Spinal cord (tissue), 10 donors: ENCODE data around the gene CABP7. TPM values are rescaled to one million over a fixed set of nuclear protein-coding genes. Genes with fewer than 3 reads are reported as not detected.

Experiments
- DNase-seq, 6 donors: peaks; one replicate each; pipeline versions ENCODE4 v3.0.0 to v3.0.0-alpha.2; 2013 to 2015; ENCODE audit warnings: low spot score in 6 of 6, low read depth in 4 of 6
- H3K27ac ChIP-seq: one replicate; pipeline ENCODE4 v1.5.1; 2013; ENCODE audit warnings: low read depth, low read length, control low read depth
- H3K27me3 ChIP-seq: one replicate; pipeline ENCODE4 v1.6.1; 2013; ENCODE audit warnings: low read length; ENCODE audit not compliant: control insufficient read depth, insufficient read depth
- H3K36me3 ChIP-seq: one replicate; pipeline ENCODE4 v1.6.1; 2013; ENCODE audit warnings: low read length; ENCODE audit not compliant: control insufficient read depth, insufficient read depth
- H3K4me1 ChIP-seq: one replicate; pipeline ENCODE4 v1.6.1; 2013; ENCODE audit warnings: low read length; ENCODE audit not compliant: control insufficient read depth, insufficient read depth
- H3K4me3 ChIP-seq: one replicate; pipeline ENCODE4 v1.5.1; 2013; ENCODE audit warnings: low read depth, low read length, control low read depth
- H3K9me3 ChIP-seq: one replicate; pipeline ENCODE4 v1.6.1; 2013; ENCODE audit warnings: low read length; ENCODE audit not compliant: control insufficient read depth, insufficient read depth
- WGBS: methylation state at CpG from one replicate; pipeline ENCODE4 v1.1.5; 2013; ENCODE audit warnings: missing lambda C conversion rate; ENCODE audit not compliant: insufficient coverage; 5-methylcytosine and 5-hydroxymethylcytosine counted together
- long read RNA-seq, 4 donors: transcript quantifications; one replicate each; lab custom pipeline, GENCODE V29; 2026
- polyA plus RNA-seq, 2 donors: library from polyadenylated mRNA; unstranded; fragments of 120-200 nt; gene quantifications; one replicate each; pipeline ENCODE4 v1.2.1, GENCODE V29; 2013; ENCODE audit not compliant: insufficient read length in 2 of 2
- total RNA-seq, 2 donors: library from RNA; depleted of rRNA in 1 of 2; stranded (reverse); fragments of 120-200 nt in 1 of 2; fragments of >200 nt in 1 of 2; gene quantifications; one replicate each; pipeline versions ENCODE4 v1.2.3 to v1.2.4, GENCODE V29; 2013 to 2014
- donor health status: healthy.

Gene CABP7
- total RNA-seq (10 to 100 TPM in 1 of 2 donors, 1 to 10 TPM in 1; 8.2 to 17.9 TPM), polyA plus RNA-seq (10 to 100 TPM; 32.1 to 34.9 TPM)
- long read RNA-seq, donor 1, transcript CABP7-201 (5 exons, 3,259 nt): major isoform, 20 of 20 reads
- long read RNA-seq, donor 1, partial matches to known transcripts: 0 of 20 reads
- long read RNA-seq, donor 1, other reads (novel, unspliced or antisense): 0 of 20 reads
- long read RNA-seq, donor 2, transcript CABP7-201 (5 exons, 3,259 nt): major isoform, 6 of 18 reads
- long read RNA-seq, donor 2, partial matches to known transcripts: 0 of 18 reads
- long read RNA-seq, donor 2, other reads (novel, unspliced or antisense): 12 of 18 reads
- long read RNA-seq, donor 3, partial matches to known transcripts: 0 of 4 reads
- long read RNA-seq, donor 3, other reads (novel, unspliced or antisense): 0 of 4 reads
- long read RNA-seq, donor 4, partial matches to known transcripts: 119 of 152 reads
- long read RNA-seq, donor 4, other reads (novel, unspliced or antisense): 33 of 152 reads

DNA sequence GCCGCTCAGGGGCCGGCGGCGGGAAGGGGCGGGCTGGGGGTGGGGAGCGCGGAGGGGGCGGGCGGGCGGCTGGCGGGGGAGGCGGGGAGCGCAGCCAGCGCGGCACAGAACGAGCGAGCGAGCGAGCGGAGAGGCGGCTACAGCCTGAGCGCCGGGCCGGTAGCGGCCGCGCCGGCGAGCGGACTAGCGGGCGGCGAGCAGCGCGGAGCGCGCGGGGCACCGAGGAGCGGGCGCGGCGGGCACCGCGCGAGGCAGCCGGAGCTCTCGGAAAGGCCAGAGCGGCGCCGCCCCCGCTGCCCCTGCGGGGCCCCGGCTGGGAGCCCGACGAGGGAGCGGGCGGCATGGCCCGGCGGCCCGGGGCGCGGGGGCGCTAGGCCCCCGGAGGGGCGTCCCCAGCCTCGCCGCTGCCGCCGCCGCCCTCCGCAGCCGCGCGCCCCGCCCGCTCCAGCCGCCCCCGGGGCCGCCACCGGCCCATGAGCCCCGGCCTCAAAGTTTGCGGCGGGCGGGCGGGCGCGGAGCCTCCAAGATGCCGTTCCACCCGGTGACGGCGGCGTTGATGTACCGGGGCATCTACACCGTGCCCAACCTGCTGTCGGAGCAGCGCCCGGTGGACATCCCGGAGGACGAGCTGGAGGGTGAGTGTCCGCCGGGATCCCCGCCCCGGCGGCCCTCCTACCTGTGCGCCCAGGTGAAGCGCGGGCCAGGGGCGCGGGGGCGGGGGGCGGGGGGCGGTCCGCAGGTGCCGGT is at the start of gene CABP7:
Gene CABP7, plus strand, starts transcription at position 105 of the 747 bp plus-strand sequence. Its CDS starts 422 bp downstream, at position 527.
- under 1% methylated on average over 104 of the region's 115 CpGs for WGBS
- no peak for DNase-seq
- Histone ChIP-seq H3K9me3 (no peaks in the 10 kb centered on the region), H3K27ac (no peak within 1 kb of the TSS), H3K4me3 (peak within 1 kb of the TSS; percentile 21), H3K4me1 (peaks cover 63% of the 10 kb centered on the region), H3K36me3 (peaks cover 11% of the 10 kb centered on the region), H3K27me3 (peaks cover 11% of the 10 kb centered on the region)

DNA sequence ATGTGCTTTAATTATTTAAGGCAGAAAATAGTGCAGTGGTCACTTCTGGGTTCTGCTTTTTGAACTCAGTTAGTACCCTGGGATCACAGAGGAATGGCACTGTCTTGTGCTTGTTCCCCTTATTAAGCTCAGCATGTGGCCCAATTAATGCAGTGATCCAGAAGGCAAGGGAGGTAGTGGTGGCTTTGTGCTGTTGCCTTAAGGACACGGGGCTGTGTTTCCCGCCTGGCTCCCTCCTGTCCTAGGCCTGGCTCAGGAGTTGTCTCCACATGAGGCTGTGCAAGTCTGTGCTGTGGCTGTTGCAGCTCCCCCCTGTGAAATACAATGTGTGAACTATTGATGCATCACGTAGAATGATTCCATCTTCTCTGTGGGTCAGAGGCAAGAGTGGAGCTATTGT is 49.2 kb upstream of the CABP7 start:
- H3K36me3 ChIP-seq: peaks cover 58% of the 10 kb centered on the region

GRCh38 chr22:29673361-29674066 is 46.3 kb upstream of the CABP7 start:
- H3K4me1 ChIP-seq: no peaks in the 10 kb centered on the region
- H3K4me3 ChIP-seq: no peak overlapping the region
- no peaks in the 10 kb centered on the region for H3K27me3 ChIP-seq
- 91% methylated on average over 14 of the region's 14 CpGs for WGBS
- no peaks in the 10 kb centered on the region for H3K9me3 ChIP-seq
- no peak overlapping the region for H3K27ac ChIP-seq
- no peak for DNase-seq
- H3K36me3 ChIP-seq: peaks cover 76% of the 10 kb centered on the region

More for the DNA sequence above, 49.2 kb upstream of the CABP7 start:
- Histone ChIP-seq H3K27me3 (no peaks in the 10 kb centered on the region), H3K4me3 (no peak overlapping the region), H3K27ac (no peak overlapping the region), H3K4me1 (no peaks in the 10 kb centered on the region), H3K9me3 (no peaks in the 10 kb centered on the region)
- peak in 1 of 6 donors; percentile 67 for DNase-seq
- WGBS: 26% methylated on average over 3 of the region's 3 CpGs

GRCh38 chr22:29674121-29674520 is 45.7 kb upstream of the CABP7 start:
- 96% methylated on average over 8 of the region's 8 CpGs for WGBS
- Histone ChIP-seq H3K9me3 (no peaks in the 10 kb centered on the region), H3K4me1 (no peaks in the 10 kb centered on the region), H3K36me3 (peaks cover 75% of the 10 kb centered on the region), H3K27ac (no peak overlapping the region), H3K27me3 (no peaks in the 10 kb centered on the region), H3K4me3 (no peak overlapping the region)
- no peak for DNase-seq

DNA sequence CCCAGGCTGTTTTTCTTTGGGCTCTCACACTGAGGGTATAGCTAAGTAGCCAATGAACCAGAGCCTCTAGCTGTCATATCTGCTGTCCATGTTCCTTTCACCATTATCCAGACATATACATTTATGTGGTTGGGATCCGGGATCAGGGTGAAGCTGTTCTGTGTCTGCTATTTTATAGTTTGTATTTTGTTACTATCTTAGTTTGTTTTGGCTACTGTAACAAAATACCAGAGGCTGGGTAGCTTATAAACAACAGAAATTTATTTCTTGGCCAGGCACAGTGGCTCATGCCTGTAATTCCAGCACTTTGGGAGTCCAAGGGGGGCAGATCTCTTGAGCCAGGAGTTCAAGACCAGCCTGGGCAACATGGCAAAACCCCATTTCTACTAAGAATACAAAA is 40.5 kb upstream of the CABP7 start:
- H3K9me3 ChIP-seq: no peaks in the 10 kb centered on the region
- no peaks in the 10 kb centered on the region for H3K27me3 ChIP-seq
- no peak for DNase-seq
- H3K4me1 ChIP-seq: no peaks in the 10 kb centered on the region
- WGBS: no CpG with 5 or more reads among the region's 1 CpG
- peaks cover 75% of the 10 kb centered on the region for H3K36me3 ChIP-seq
- no peak overlapping the region for H3K4me3 ChIP-seq
- no peak overlapping the region for H3K27ac ChIP-seq

- no peak overlapping the region for H3K27ac ChIP-seq
- no peaks in the 10 kb centered on the region for H3K27me3 ChIP-seq
- WGBS: 65% methylated on average over 4 of the region's 4 CpGs
- no peak overlapping the region for H3K4me3 ChIP-seq
- H3K4me1 ChIP-seq: peaks cover 5% of the 10 kb centered on the region
- no peak for DNase-seq
- peaks cover 49% of the 10 kb centered on the region for H3K36me3 ChIP-seq
- H3K9me3 ChIP-seq: no peaks in the 10 kb centered on the region
These were observed 36.3 kb upstream of the CABP7 start for GRCh38 chr22:29683536-29683935.

DNA sequence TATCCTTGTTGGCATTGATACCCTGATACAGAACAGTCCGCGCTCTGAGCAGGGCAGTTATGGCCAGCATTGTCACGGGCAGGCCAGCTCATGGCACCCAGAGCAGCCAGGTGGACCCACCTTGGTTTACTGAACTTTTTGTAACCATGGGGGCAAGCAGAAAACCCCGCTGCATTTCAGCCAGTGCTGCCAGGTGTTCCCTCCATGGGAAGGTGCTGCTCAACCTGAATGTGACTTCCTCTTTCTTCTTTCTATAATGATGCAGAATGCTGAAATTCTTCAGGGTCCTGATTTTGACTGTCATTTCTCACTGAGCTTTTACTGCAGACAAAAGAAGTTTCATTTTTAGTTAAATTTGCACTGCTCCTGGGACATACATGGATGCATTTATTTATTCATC is 35.6 kb upstream of the CABP7 start:
- WGBS: 93% methylated on average over 4 of the region's 4 CpGs
- DNase-seq: no peak
- no peak overlapping the region for H3K27ac ChIP-seq
- no peak overlapping the region for H3K4me3 ChIP-seq
- peaks cover 13% of the 10 kb centered on the region for H3K4me1 ChIP-seq
- no peaks in the 10 kb centered on the region for H3K27me3 ChIP-seq
- peaks cover 45% of the 10 kb centered on the region for H3K36me3 ChIP-seq
- H3K9me3 ChIP-seq: no peaks in the 10 kb centered on the region

GRCh38 chr22:29689206-29689879 is 30.5 kb upstream of the CABP7 start:
- no peak overlapping the region for H3K4me3 ChIP-seq
- H3K9me3 ChIP-seq: no peaks in the 10 kb centered on the region
- peaks cover 58% of the 10 kb centered on the region for H3K4me1 ChIP-seq
- DNase-seq: peak in 2 of 6 donors; percentile 38 to 58
- H3K27me3 ChIP-seq: no peaks in the 10 kb centered on the region
- WGBS: no CpG with 5 or more reads among the region's 5 CpGs
- H3K27ac ChIP-seq: no peak overlapping the region
- peaks cover 38% of the 10 kb centered on the region for H3K36me3 ChIP-seq

- peaks cover 59% of the 10 kb centered on the region for H3K4me1 ChIP-seq
- H3K27ac ChIP-seq: no peak overlapping the region
- DNase-seq: peak; percentile 58 to 95 (median 72)
- H3K9me3 ChIP-seq: no peaks in the 10 kb centered on the region
- no peak overlapping the region for H3K4me3 ChIP-seq
- H3K36me3 ChIP-seq: peaks cover 42% of the 10 kb centered on the region
- 9% methylated on average over 8 of the region's 8 CpGs for WGBS
- H3K27me3 ChIP-seq: no peaks in the 10 kb centered on the region
These were observed 30.0 kb upstream of the CABP7 start for GRCh38 chr22:29689880-29690213.
